OCI-LY7 (cell line): Measurements from ENCODE around the gene SIRT5.

Source experiments
- CTCF ChIP-seq: fragments of 200-600 bp; sonication (generic); conservative IDR thresholded peaks from 2 replicates; pipeline ENCODE4 v1.5.1; 2014; ENCODE audit warnings: mild to moderate bottlenecking, antibody characterized with exemption, low read length, moderate library complexity, mixed read lengths
- EZH2phosphoT487 ChIP-seq: fragments of 200-600 bp; sonication (generic); IDR thresholded peaks from 2 replicates; pipeline ENCODE4 v1.6.1; 2018; ENCODE audit warnings: low read depth, borderline replicate concordance, mild to moderate bottlenecking, mixed run types, antibody characterized with exemption, low read length, moderate library complexity, mixed read lengths

GRCh38 chr6:13528777-13529343 lies 45.5 kb upstream of the SIRT5 start:
- no peak for TF ChIP-seq CTCF
- no peak for TF ChIP-seq EZH2phosphoT487
